ENCODE results near the gene MYCBP. TPM values are rescaled to one million over a fixed set of nuclear protein-coding genes. Genes with fewer than 3 reads are reported as not detected.

The MYCBP gene
- total RNA-seq, 1 donor from 2014 or later = 28.9 TPM

GRCh38 chr1:38918568-38918967 lies 45.4 kb upstream of the MYCBP start:
- Mint-ChIP-seq H3K27ac (ENCODE audit: unreplicated experiment) (no peak overlapping the region), H3K4me1 (ENCODE audit: low read depth, unreplicated experiment) (no peaks in the 10 kb centered on the region), H3K9me3 (ENCODE audit: unreplicated experiment) (no peaks in the 10 kb centered on the region), H3K4me3 (ENCODE audit: unreplicated experiment) (no peak overlapping the region), H3K27me3 (ENCODE audit: low read depth, unreplicated experiment) (peaks cover 4% of the 10 kb centered on the region), H3K36me3 (ENCODE audit: low read depth, unreplicated experiment) (peaks cover 6% of the 10 kb centered on the region)
- H3K4me1 ChIP-seq (ENCODE audit: insufficient read depth, low read length) = no peaks in the 10 kb centered on the region
- no peaks in the 10 kb centered on the region for H3K79me2 ChIP-seq (ENCODE audit: insufficient read depth, low read length)
- H3K9me3 ChIP-seq (ENCODE audit: insufficient read depth, low read depth, low read length) = no peaks in the 10 kb centered on the region
- DNase-seq (ENCODE audit: low read depth) (no peak), FAIRE-seq (no peak)
- no peaks in the 10 kb centered on the region for H3K27me3 ChIP-seq (ENCODE audit: insufficient read depth, low read length)
- H3K9ac ChIP-seq (ENCODE audit: low read length) = no peak overlapping the region
- no peak overlapping the region for H2AFZ ChIP-seq (ENCODE audit: low read depth, low read length)
- no peaks in the 10 kb centered on the region for H4K20me1 ChIP-seq (ENCODE audit: insufficient read depth, low read length)
- no peak overlapping the region for H3K4me2 ChIP-seq (ENCODE audit: low read length)
- no peak for TF ChIP-seq CTCF (IDR thresholded peaks at IDR 0.05; ENCODE audit: insufficient read depth, low read depth, low read length)
- no peak for TF ChIP-seq EZH2 (IDR thresholded peaks at IDR 0.05; ENCODE audit: insufficient read depth, low read length)
- H3K27ac ChIP-seq (ENCODE audit: low read depth, low read length) = no peak overlapping the region
- no peaks in the 10 kb centered on the region for H3K36me3 ChIP-seq (ENCODE audit: insufficient read depth, low read length)
- H3K4me3 ChIP-seq (ENCODE audit: insufficient read depth, low read depth, low read length) = no peak overlapping the region

- no peak overlapping the region for H3K4me2 ChIP-seq (ENCODE audit: low read length)
- Mint-ChIP-seq H3K4me1 (ENCODE audit: low read depth, unreplicated experiment) (no peaks in the 10 kb centered on the region), H3K27ac (ENCODE audit: unreplicated experiment) (no peak overlapping the region), H3K36me3 (ENCODE audit: low read depth, unreplicated experiment) (peaks cover 6% of the 10 kb centered on the region), H3K27me3 (ENCODE audit: low read depth, unreplicated experiment) (peaks cover 4% of the 10 kb centered on the region), H3K4me3 (ENCODE audit: unreplicated experiment) (no peak overlapping the region), H3K9me3 (ENCODE audit: unreplicated experiment) (no peaks in the 10 kb centered on the region)
- no peaks in the 10 kb centered on the region for H3K79me2 ChIP-seq (ENCODE audit: insufficient read depth, low read length)
- H3K4me3 ChIP-seq (ENCODE audit: insufficient read depth, low read depth, low read length) = no peak overlapping the region
- FAIRE-seq (no peak), DNase-seq (ENCODE audit: low read depth) (no peak)
- no peaks in the 10 kb centered on the region for H3K27me3 ChIP-seq (ENCODE audit: insufficient read depth, low read length)
- H3K36me3 ChIP-seq (ENCODE audit: insufficient read depth, low read length) = no peaks in the 10 kb centered on the region
- no peak overlapping the region for H3K27ac ChIP-seq (ENCODE audit: low read depth, low read length)
- H4K20me1 ChIP-seq (ENCODE audit: insufficient read depth, low read length) = no peaks in the 10 kb centered on the region
- no peak overlapping the region for H2AFZ ChIP-seq (ENCODE audit: low read depth, low read length)
- no peaks in the 10 kb centered on the region for H3K9me3 ChIP-seq (ENCODE audit: insufficient read depth, low read depth, low read length)
- H3K9ac ChIP-seq (ENCODE audit: low read length) = no peak overlapping the region
- H3K4me1 ChIP-seq (ENCODE audit: insufficient read depth, low read length) = no peaks in the 10 kb centered on the region
- TF ChIP-seq EZH2 (IDR thresholded peaks at IDR 0.05; ENCODE audit: insufficient read depth, low read length) (no peak), CTCF (IDR thresholded peaks at IDR 0.05; ENCODE audit: insufficient read depth, low read depth, low read length) (no peak)
Measured at GRCh38 chr1:38917772-38918171, 44.6 kb upstream of the MYCBP start.

- Mint-ChIP-seq H3K4me1 (ENCODE audit: low read depth, unreplicated experiment) (no peaks in the 10 kb centered on the region), H3K4me3 (ENCODE audit: unreplicated experiment) (no peak overlapping the region), H3K36me3 (ENCODE audit: low read depth, unreplicated experiment) (peaks cover 6% of the 10 kb centered on the region), H3K27ac (ENCODE audit: unreplicated experiment) (no peak overlapping the region), H3K9me3 (ENCODE audit: unreplicated experiment) (no peaks in the 10 kb centered on the region), H3K27me3 (ENCODE audit: low read depth, unreplicated experiment) (peaks cover 4% of the 10 kb centered on the region)
- Histone ChIP-seq H3K79me2 (ENCODE audit: insufficient read depth, low read length) (no peaks in the 10 kb centered on the region), H3K4me3 (ENCODE audit: insufficient read depth, low read depth, low read length) (no peak overlapping the region), H4K20me1 (ENCODE audit: insufficient read depth, low read length) (no peaks in the 10 kb centered on the region), H2AFZ (ENCODE audit: low read depth, low read length) (no peak overlapping the region), H3K9ac (ENCODE audit: low read length) (no peak overlapping the region), H3K9me3 (ENCODE audit: insufficient read depth, low read depth, low read length) (no peaks in the 10 kb centered on the region), H3K4me1 (ENCODE audit: insufficient read depth, low read length) (no peaks in the 10 kb centered on the region), H3K36me3 (ENCODE audit: insufficient read depth, low read length) (no peaks in the 10 kb centered on the region), H3K27me3 (ENCODE audit: insufficient read depth, low read length) (no peaks in the 10 kb centered on the region), H3K4me2 (ENCODE audit: low read length) (no peak overlapping the region), H3K27ac (ENCODE audit: low read depth, low read length) (no peak overlapping the region)
- no peak for FAIRE-seq
- no peak for TF ChIP-seq CTCF (IDR thresholded peaks at IDR 0.05; ENCODE audit: insufficient read depth, low read depth, low read length)
- TF ChIP-seq EZH2 (IDR thresholded peaks at IDR 0.05; ENCODE audit: insufficient read depth, low read length) = no peak
- no peak for DNase-seq (ENCODE audit: low read depth)
Measured at GRCh38 chr1:38917337-38917736, 44.2 kb upstream of the MYCBP start.

Data from astrocyte (in vitro differentiated cells and primary cell).